Type B pancreatic cell (in vitro differentiated cells): ENCODE measurements around the gene FAM136A. TPM values are rescaled to one million over a fixed set of nuclear protein-coding genes. Genes with fewer than 3 reads are reported as not detected.

ENCODE experiments used
- DNase-seq: peaks from one replicate; pipeline ENCODE4 v3.0.0; 2021; ENCODE audit warnings: mixed read lengths; ENCODE audit not compliant: unreplicated experiment; ENCODE audit errors: extremely low spot score
- H3K27ac Mint-ChIP-seq: 2 replicates; pipeline ENCODE4 v1.8.0; 2021; ENCODE audit warnings: mild to moderate bottlenecking, mixed read lengths
- H3K27me3 Mint-ChIP-seq: 2 replicates; pipeline ENCODE4 v1.8.0; 2021; ENCODE audit warnings: mixed read lengths
- H3K36me3 Mint-ChIP-seq: 2 replicates; pipeline ENCODE4 v1.8.0; 2021; ENCODE audit warnings: mixed read lengths
- H3K4me1 Mint-ChIP-seq: one replicate; pipeline ENCODE4 v1.8.0; 2021; ENCODE audit warnings: mixed read lengths; ENCODE audit not compliant: unreplicated experiment
- H3K4me3 Mint-ChIP-seq: 2 replicates; pipeline ENCODE4 v1.8.0; 2021; ENCODE audit warnings: mild to moderate bottlenecking, mixed read lengths
- H3K9me3 Mint-ChIP-seq: 2 replicates; pipeline ENCODE4 v1.8.0; 2021; ENCODE audit warnings: mixed read lengths
- CTCF ChIP-seq: fragments of 200-600 bp; sonication (generic); conservative IDR thresholded peaks from 2 replicates; pipeline ENCODE4 v1.5.0; 2021; ENCODE audit warnings: antibody characterized with exemption, mild to moderate bottlenecking
- long read RNA-seq: library from polyadenylated mRNA; unstranded; transcript quantifications from one replicate; pipeline ENCODE4 v2.0.0, GENCODE V29; 2020
- total RNA-seq: library from RNA; stranded (reverse); gene quantifications from 2 replicates; pipeline ENCODE4 v1.2.1, GENCODE V29; 2021; ENCODE audit warnings: low replicate concordance

The FAM136A gene
- 49.6 and 50.7 TPM in 2 replicates for total RNA-seq
- long read RNA-seq, transcript FAM136A-205 (3 exons, 2,398 nt), result minor isoform, 12 of 317 reads
- long read RNA-seq, transcript FAM136A-201 (3 exons, 1,810 nt), result major isoform, 291 of 317 reads
- long read RNA-seq, partial matches to known transcripts, result 0 of 317 reads
- long read RNA-seq, other reads (novel, unspliced or antisense), result 12 of 317 reads

- peak; percentile 92 for TF ChIP-seq CTCF
- Mint-ChIP-seq H3K4me1 (peaks cover 18% of the 10 kb centered on the region), H3K27ac (peak within 1 kb of the TSS; percentile 92), H3K27me3 (no peaks in the 10 kb centered on the region), H3K36me3 (peaks cover 11% of the 10 kb centered on the region), H3K4me3 (peak within 1 kb of the TSS; percentile 94), H3K9me3 (no peaks in the 10 kb centered on the region)
- DNase-seq, result peak; percentile 95
Observed at GRCh38 chr2:70301344-70302194, at the start of gene FAM136A. Gene FAM136A, minus strand, starts transcription at chr2:70302067. Its CDS starts 56 bp downstream, at chr2:70302011.

- H3K4me1 Mint-ChIP-seq, result no peaks in the 10 kb centered on the region
- H3K4me3 Mint-ChIP-seq, result no peak overlapping the region
- no peaks in the 10 kb centered on the region for H3K36me3 Mint-ChIP-seq
- no peak for TF ChIP-seq CTCF
- H3K27me3 Mint-ChIP-seq, result peaks cover 32% of the 10 kb centered on the region
- DNase-seq, result no peak
- H3K27ac Mint-ChIP-seq, result no peak overlapping the region
- no peaks in the 10 kb centered on the region for H3K9me3 Mint-ChIP-seq
Observed at GRCh38 chr2:70349921-70350685, 48.2 kb upstream of the FAM136A start.

GRCh38 chr2:70347831-70348230, 46.0 kb upstream of the FAM136A start:
- Mint-ChIP-seq H3K27me3 (peaks cover 50% of the 10 kb centered on the region), H3K36me3 (no peaks in the 10 kb centered on the region), H3K27ac (no peak overlapping the region)

GRCh38 chr2:70344195-70344594, 42.3 kb upstream of the FAM136A start:
- Mint-ChIP-seq H3K4me3 (no peak overlapping the region), H3K36me3 (no peaks in the 10 kb centered on the region), H3K4me1 (peaks cover 11% of the 10 kb centered on the region), H3K27ac (no peak overlapping the region), H3K27me3 (peaks cover 59% of the 10 kb centered on the region), H3K9me3 (no peaks in the 10 kb centered on the region)
- no peak for TF ChIP-seq CTCF
- DNase-seq, result no peak

More at GRCh38 chr2:70347831-70348230, 46.0 kb upstream of the FAM136A start:
- no peaks in the 10 kb centered on the region for H3K9me3 Mint-ChIP-seq
- no peaks in the 10 kb centered on the region for H3K4me1 Mint-ChIP-seq
- TF ChIP-seq CTCF, result no peak
- no peak for DNase-seq
- H3K4me3 Mint-ChIP-seq, result no peak overlapping the region

GRCh38 chr2:70341477-70341765, 39.6 kb upstream of the FAM136A start:
- Mint-ChIP-seq H3K4me3 (no peak overlapping the region), H3K4me1 (peaks cover 11% of the 10 kb centered on the region)

More at GRCh38 chr2:70341477-70341765, 39.6 kb upstream of the FAM136A start:
- no peaks in the 10 kb centered on the region for H3K9me3 Mint-ChIP-seq
- peak overlapping the region; percentile 24 for H3K27ac Mint-ChIP-seq
- H3K27me3 Mint-ChIP-seq, result peaks cover 46% of the 10 kb centered on the region
- peak; percentile 10 for TF ChIP-seq CTCF
- no peaks in the 10 kb centered on the region for H3K36me3 Mint-ChIP-seq
- DNase-seq, result no peak
